CD4-positive, alpha-beta T cell treated with Interleukin-12 subunit alpha and Interleukin-12 subunit beta, for 1 hour (primary cell): Measurements from ENCODE around the gene NPW.
A peak's percentile ranks its signal among the peaks of the same experiment; 100 is the strongest.
"Not testable (repeated sequence)": the region's sequence is repeated elsewhere in the genome, so short reads cannot be mapped to it uniquely, and the experiment has no call there.

Source experiments
- DNase-seq: peaks from one replicate; pipeline ENCODE4 v3.0.0-alpha.2; 2020

The NPW gene

GRCh38 chr16:2002406-2003230, 17.0 kb upstream of the NPW start:
- no peak for DNase-seq

- no peak for DNase-seq
Measured at GRCh38 chr16:2003231-2003826, 16.3 kb upstream of the NPW start.

- DNase-seq, result peak; percentile 88
Measured at GRCh38 chr16:2003827-2004641, 15.6 kb upstream of the NPW start.

- no peak for DNase-seq
Measured at GRCh38 chr16:2004795-2005517, 14.6 kb upstream of the NPW start.

- DNase-seq, result no peak
Measured at GRCh38 chr16:2005646-2006045, 13.9 kb upstream of the NPW start.

- no peak for DNase-seq
Measured at GRCh38 chr16:2006317-2006716, 13.3 kb upstream of the NPW start.

- DNase-seq, result no peak
Measured at GRCh38 chr16:2007081-2007836, 12.3 kb upstream of the NPW start.

- DNase-seq, result peak; percentile 33
Measured at GRCh38 chr16:2008009-2008526, 11.5 kb upstream of the NPW start.

GRCh38 chr16:2008631-2009163, 10.9 kb upstream of the NPW start:
- no peak for DNase-seq

GRCh38 chr16:2009164-2009711, 10.3 kb upstream of the NPW start:
- DNase-seq, result no peak

GRCh38 chr16:2009791-2010510, 9.6 kb upstream of the NPW start, which contains the start of gene ZNF598:
TSS of gene ZNF598 (minus strand) at chr16:2009821.
- DNase-seq, result peak; percentile 84

- DNase-seq, result not testable (repeated sequence)
Measured at GRCh38 chr16:2011726-2012125, 7.9 kb upstream of the NPW start.

- no peak for DNase-seq
Measured at GRCh38 chr16:2013527-2013926, 6.1 kb upstream of the NPW start.

- DNase-seq, result no peak
Measured at GRCh38 chr16:2015117-2015946, 4.3 kb upstream of the NPW start.

GRCh38 chr16:2015947-2016208, 3.7 kb upstream of the NPW start:
- DNase-seq, result no peak

- no peak for DNase-seq
Measured at GRCh38 chr16:2016407-2016922, 3.1 kb upstream of the NPW start.

GRCh38 chr16:2019921-2020831, 591 bp downstream of the NPW start:
- no peak for DNase-seq

GRCh38 chr16:2022723-2023091, 3.1 kb downstream of the NPW start:
- no peak for DNase-seq
